GM12864 (cell line): ENCODE results near the gene GDPD5.

Experiments
- DNase-seq: peaks from one replicate; pipeline ENCODE4 v3.0.0-alpha.2; 2011; ENCODE audit warnings: low read depth
- H3K4me3 ChIP-seq: 2 replicates; pipeline ENCODE4 v1.5.1; 2011; ENCODE audit warnings: mild to moderate bottlenecking, low read depth, low read length, control low read depth
- TF ChIP-seq, protein P1 (sequence below): IDR thresholded peaks from 2 replicates; pipeline ENCODE4 v1.5.1; 2011; ENCODE audit warnings: low read depth, mild to moderate bottlenecking, moderate library complexity, low read length, control low read depth, inconsistent platforms; ENCODE audit errors: missing control alignments

GDPD5 gene

GRCh38 chr11:75470476-75471080, 55.2 kb downstream of the GDPD5 start:
- TF ChIP-seq, protein P1, sequence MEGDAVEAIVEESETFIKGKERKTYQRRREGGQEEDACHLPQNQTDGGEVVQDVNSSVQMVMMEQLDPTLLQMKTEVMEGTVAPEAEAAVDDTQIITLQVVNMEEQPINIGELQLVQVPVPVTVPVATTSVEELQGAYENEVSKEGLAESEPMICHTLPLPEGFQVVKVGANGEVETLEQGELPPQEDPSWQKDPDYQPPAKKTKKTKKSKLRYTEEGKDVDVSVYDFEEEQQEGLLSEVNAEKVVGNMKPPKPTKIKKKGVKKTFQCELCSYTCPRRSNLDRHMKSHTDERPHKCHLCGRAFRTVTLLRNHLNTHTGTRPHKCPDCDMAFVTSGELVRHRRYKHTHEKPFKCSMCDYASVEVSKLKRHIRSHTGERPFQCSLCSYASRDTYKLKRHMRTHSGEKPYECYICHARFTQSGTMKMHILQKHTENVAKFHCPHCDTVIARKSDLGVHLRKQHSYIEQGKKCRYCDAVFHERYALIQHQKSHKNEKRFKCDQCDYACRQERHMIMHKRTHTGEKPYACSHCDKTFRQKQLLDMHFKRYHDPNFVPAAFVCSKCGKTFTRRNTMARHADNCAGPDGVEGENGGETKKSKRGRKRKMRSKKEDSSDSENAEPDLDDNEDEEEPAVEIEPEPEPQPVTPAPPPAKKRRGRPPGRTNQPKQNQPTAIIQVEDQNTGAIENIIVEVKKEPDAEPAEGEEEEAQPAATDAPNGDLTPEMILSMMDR: no peak
- no peak for DNase-seq
- no peak overlapping the region for H3K4me3 ChIP-seq

GRCh38 chr11:75469785-75470405, 55.8 kb downstream of the GDPD5 start:
- DNase-seq: no peak
- TF ChIP-seq, protein P1: no peak

DNA sequence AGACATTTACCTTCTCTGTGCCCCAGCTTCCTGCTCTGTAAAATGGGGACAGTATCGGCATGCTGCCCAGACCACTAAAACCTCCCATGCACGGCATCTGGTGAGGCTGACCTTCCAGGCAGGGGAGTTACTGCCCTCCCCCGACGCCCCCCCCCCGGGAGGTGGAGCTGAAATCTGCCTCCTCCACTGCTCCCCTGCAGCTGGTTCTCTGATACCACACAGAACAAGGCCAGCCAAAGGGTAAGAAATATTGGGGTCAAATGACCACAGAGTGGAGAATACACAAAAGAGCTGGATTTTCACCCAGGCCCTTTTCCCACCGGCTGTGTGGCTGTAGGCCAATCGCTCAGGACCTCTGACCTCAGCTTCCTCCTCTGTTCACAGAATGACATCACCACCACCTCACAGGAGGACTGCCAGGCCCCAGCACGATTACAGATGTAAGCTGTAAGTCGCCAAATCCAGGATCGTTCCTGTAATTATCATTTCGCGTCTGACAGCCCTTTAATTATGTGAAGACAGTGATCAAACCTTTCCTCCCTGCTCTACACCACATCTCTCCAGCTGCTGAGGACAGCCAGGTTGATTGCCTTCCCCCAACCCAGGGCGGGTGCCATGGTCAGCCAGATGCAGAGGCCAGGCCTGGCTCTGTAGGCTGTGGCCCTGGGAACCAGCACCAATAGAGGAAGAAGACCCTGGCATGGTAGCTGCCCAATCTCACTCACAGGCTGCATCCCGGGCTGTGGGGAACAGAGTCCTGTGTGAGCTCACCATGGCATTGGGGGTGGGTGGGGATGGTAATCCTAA, 57.0 kb downstream of the GDPD5 start:
- TF ChIP-seq, protein P1: no peak
- no peak overlapping the region for H3K4me3 ChIP-seq
- DNase-seq: no peak

More at GRCh38 chr11:75469785-75470405, 55.8 kb downstream of the GDPD5 start:
- no peak overlapping the region for H3K4me3 ChIP-seq

GRCh38 chr11:75467881-75468280, 57.9 kb downstream of the GDPD5 start:
- TF ChIP-seq, protein P1: no peak
- DNase-seq: no peak
- H3K4me3 ChIP-seq: no peak overlapping the region

DNA sequence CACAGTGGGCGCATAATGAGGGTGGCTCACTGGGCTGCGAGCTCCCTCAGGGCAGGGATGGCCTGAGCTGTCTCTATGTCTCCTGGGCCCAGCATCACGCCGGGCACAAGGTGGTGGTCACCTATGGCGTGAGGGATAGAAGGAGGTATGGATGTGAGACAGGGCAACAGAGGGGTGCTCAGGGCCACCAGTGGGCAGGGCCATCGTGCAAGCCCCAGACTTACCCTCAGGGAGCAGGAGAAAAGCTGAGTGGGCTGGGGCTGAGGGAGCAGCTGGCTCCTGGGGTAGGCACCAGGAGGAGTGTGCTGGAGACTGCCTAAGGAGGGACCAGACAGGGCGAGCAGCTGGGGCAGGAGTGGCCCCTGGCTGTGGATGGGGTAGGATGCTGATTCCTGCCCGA, 58.4 kb downstream of the GDPD5 start:
- DNase-seq: no peak
- TF ChIP-seq, protein P1: no peak
- no peak overlapping the region for H3K4me3 ChIP-seq

DNA sequence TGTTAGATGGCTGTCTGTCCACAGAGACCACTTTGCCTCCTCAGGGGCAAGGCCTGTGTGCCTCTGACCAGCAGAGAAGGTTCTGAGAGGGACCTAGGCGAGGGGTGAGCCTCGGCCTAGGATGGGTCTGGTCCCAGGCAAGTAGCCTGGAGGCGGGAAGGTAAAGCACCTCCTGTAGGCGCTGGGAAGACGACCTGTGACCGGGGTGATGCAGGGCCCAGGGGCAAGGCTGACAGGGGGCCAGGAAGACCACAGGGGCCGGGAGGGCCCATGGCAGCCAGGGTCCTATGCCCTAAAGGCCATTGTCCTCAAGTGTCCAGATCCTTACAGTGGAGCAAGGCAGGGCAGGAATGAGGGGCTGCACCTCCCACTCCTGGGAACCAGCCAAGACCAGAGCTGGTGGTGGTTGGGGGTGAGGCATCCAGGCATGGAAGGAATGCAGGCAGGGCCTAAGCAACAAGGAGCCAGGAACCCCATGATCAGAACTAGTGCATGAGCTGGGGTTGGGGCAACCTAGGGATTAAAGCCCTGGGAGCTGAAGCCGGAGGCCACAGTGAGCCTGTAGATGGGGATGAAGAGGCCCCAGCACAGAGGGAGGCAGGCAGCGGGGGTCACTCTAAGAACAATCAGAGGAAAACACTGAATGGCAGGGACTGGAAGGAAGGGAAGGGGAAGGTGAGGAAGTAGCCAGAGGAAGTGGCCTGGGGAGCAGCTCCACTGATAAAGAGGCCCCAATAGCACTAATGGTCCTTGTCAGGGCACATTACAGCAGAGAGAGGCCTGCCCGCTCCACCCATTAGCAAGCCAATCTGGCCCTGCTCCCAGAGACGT, 59.8 kb downstream of the GDPD5 start:
- TF ChIP-seq, protein P1: no peak
- no peak for DNase-seq
- H3K4me3 ChIP-seq: no peak overlapping the region
